Esophagus muscularis mucosa (tissue), 4 donors: ENCODE data around the gene CDPF1.

Experiments used
- EP300 ChIP-seq: sonication (generic); formaldehyde crosslinking; IDR thresholded peaks from one replicate; pipeline ENCODE4 v1.6.1; 2017; ENCODE audit warnings: antibody characterized with exemption
- POLR2A ChIP-seq: fragments of 450-650 bp; IDR thresholded peaks from one replicate; pipeline ENCODE4 v1.6.1; 2017; ENCODE audit warnings: antibody characterized with exemption, moderate library complexity, mild to moderate bottlenecking, low read depth
- POLR2AphosphoS5 ChIP-seq, 2 donors: sonication (generic); formaldehyde crosslinking; IDR thresholded peaks; one replicate each; pipeline ENCODE4 v1.6.1; 2017; ENCODE audit warnings: antibody characterized with exemption in 2 of 2
- TF ChIP-seq, protein P1 (sequence below), 3 experiments: fragments of 200-600 bp in 2 of 3; fragments of 450-650 bp in 1 of 3; sonication (generic) in 2 of 3; IDR thresholded peaks; one replicate each; pipeline ENCODE4 v1.5.1; 2017 to 2019; ENCODE audit warnings: antibody characterized with exemption in 3 of 3, mild to moderate bottlenecking in 2 of 3, moderate library complexity in 1 of 3

DNA sequence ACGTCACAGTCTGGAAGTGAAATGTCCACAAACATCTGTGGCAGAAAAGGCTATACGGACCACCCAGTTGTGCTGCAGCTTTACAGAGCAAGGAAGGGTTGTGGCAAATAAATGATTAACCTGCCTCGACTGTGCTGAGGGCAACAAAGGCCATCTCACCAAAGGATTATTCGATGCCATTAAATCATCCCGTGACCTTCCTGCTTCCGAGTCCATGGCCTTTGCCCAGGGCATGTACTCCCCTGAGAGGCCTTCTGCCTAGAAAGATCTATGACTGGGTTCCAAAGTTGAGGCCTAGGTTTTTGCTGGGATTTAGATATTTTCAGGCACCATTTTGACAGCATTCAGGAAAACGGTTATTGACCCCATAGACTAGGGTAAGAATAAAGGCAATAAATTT lies 9.2 kb downstream of the CDPF1 start:
- TF ChIP-seq EP300 (no peak), POLR2AphosphoS5 (IDR thresholded peaks at IDR 0.05) (no peak), POLR2A (no peak)
- TF ChIP-seq, protein P1, sequence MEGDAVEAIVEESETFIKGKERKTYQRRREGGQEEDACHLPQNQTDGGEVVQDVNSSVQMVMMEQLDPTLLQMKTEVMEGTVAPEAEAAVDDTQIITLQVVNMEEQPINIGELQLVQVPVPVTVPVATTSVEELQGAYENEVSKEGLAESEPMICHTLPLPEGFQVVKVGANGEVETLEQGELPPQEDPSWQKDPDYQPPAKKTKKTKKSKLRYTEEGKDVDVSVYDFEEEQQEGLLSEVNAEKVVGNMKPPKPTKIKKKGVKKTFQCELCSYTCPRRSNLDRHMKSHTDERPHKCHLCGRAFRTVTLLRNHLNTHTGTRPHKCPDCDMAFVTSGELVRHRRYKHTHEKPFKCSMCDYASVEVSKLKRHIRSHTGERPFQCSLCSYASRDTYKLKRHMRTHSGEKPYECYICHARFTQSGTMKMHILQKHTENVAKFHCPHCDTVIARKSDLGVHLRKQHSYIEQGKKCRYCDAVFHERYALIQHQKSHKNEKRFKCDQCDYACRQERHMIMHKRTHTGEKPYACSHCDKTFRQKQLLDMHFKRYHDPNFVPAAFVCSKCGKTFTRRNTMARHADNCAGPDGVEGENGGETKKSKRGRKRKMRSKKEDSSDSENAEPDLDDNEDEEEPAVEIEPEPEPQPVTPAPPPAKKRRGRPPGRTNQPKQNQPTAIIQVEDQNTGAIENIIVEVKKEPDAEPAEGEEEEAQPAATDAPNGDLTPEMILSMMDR (IDR thresholded peaks at IDR 0.05): no peak
